Left forelimb (tissue), 1 donor: Measurements from ENCODE around the gene CPN1.

Source experiments
- DNase-seq: peaks from one replicate; pipeline ENCODE4 v3.0.0-alpha.2; 2018; ENCODE audit warnings: low spot score

Gene CPN1

DNA sequence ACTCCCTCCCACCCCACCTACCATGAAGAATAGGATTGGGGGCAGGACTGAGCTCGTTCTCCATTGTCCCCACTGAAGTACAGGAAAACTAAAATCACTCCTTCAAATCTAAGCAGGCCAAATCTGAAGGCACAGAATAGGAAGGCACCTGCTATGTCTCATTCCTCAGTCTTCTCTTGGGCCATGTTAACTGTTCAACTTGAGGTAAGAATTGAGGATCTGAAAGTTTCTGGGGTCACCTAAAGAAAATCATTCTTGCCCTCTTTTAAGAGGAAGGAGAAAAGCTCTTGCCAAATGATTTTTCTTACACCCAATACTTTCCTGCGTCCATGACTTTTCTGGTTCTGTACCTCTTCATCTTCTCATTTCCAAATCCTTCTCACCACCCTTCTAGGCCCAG lies 4.9 kb downstream of the CPN1 start:
- no peak for DNase-seq

DNA sequence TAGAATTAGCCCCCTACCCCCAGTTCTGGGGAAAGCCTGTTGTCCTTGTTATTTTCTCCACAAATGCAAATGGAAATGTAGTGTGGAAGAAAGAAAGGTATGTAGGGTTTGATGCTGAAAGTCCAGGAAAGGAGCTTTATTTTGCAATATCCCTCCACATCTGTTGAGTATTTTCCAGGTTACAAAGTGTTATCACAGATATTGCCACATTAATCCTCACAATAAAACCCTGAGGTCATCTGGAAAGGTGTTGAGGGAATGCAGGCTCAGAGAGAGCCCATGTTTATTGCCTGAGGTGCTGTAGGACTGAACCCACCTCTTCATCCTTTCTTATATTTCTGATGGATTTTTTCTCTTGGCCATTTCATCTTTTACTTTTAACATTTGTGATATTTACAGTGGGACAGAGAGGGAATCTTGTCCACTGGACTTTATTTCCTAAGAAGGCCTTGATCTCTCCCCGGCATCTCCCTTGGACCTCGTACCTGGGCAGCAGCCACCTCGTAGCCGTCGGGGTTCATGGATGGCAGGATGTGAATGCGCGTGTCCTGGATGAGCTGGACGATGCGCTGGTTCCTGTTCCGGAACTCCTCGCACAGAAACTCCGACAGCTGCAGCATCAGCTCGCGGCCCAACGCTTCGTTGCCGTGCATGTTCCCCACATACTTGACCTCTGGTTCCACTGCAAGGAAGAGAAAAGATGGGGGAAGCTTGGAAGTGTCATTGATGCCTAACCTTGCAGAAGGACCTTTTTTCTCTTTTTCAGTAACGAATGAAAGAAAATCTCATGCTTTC lies 6.0 kb downstream of the CPN1 start:
- no peak for DNase-seq

DNA sequence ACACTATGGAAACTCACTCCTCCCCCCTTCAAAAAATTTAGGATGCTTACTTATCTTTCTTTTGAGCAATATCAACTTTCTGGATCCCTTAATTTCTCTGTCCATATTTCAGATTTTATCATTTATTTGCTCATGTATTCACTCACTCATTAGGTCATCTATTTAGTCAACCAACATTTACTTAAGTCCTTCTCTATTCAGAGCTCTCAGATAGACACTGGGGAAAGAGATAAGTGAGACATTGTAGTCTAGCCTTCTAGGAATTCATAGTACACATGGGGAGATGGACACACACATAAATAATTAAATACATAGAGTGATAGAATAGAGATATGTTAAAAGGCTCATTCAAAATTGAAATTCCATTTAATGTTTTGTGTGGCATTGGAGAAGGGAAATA lies 9.2 kb downstream of the CPN1 start:
- DNase-seq: no peak

DNA sequence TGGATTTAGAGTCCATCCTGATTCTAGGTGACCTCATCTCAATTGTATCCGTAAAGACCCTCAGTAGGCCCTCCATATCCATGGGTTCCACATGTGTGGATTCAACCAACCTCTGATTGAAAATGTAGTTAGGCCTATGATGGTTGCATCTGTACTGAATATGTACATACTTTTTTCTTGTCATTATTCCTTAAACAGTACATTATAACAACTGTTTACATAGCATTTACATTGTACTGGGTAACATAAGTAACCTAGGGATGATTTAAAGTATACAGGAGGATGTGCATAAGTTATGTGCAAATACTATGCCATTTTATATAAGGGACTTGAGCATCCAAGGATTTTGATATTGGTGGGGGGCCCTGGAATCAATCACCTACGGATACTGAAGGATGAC lies 10.1 kb downstream of the CPN1 start:
- DNase-seq: no peak

DNA sequence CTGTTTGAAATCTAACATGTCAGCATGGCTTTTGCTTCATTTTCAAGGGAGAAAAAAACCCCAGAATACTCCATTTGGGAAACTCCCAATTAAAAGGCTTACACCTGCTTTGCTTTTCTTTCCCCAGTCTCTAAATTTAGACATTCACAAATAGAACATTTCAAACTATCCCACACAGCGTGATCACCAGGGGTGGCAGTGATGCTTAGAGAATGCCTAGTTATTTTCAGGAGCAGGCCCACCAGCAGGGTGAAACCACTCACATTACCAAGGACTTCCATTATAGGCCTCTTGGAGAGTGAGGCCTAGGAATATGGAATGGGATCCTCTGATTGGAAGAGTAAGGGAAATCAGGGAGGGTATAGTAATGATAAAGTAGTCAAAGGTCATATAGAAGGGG lies 14.2 kb downstream of the CPN1 start:
- no peak for DNase-seq

DNA sequence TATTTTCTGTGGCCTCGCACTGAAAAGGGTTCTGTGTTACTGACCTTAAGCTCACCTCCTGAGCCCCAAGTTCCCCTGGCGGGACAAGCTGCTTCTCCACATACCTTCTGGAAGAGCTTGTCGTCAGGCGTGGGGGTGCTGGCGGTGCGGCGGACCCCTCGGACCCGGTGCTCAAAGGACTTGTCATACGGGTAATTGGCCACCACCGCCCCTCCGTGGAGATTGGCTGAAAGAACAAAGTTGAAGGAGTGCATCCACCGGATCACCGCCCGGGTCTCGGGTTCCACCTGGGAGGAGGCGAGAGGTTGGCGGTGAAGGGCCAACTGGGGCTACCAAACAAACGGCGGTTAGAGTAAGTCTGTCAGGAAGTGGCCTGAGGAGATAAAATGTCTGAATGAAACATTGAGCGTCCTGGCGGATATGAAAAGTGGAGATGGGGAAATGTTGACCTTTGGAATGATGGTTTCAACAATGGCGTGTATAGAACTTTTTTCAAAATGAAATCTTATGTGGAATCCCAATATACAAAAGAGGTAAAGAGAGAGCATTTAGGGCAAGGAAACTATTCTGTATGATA lies 16.5 kb downstream of the CPN1 start:
- DNase-seq: no peak

DNA sequence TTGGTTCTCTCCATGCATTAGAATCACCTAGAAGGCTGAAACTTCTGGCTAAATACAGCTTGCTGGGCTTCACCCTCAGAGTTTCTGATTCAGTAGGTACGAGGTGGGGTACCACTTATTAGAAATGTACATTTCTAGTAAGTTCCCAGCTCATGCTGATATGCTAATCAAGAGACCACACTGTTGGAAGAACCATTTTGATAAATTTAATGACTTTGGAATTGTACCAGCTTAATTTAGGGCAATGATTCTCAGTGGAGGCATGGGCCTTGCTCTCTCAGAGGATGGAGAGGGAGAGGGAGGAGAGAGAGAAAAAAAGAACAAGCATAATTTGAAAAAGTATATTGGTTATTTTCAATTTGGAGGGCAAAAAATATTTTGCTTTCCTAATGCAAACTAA lies 20.3 kb downstream of the CPN1 start:
- DNase-seq: no peak

DNA sequence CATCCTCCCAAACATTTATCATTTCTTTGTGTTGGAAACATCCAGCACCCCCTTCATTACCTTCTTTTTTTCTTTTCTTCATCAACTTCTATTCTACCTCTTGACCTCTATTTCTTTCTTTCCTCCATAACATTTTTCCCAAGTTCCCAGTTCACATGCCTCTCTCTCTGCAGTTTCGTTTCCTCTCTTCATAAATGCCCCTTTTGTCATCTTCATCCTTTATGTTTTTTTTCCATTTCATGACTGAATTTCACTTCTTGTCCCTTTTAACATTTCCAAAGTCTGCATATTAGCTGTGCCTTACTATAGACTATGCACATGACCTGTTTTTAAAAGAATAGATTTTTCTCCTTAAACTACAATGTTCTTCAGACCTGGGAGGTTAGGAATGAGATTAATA lies 23.7 kb downstream of the CPN1 start:
- no peak for DNase-seq

DNA sequence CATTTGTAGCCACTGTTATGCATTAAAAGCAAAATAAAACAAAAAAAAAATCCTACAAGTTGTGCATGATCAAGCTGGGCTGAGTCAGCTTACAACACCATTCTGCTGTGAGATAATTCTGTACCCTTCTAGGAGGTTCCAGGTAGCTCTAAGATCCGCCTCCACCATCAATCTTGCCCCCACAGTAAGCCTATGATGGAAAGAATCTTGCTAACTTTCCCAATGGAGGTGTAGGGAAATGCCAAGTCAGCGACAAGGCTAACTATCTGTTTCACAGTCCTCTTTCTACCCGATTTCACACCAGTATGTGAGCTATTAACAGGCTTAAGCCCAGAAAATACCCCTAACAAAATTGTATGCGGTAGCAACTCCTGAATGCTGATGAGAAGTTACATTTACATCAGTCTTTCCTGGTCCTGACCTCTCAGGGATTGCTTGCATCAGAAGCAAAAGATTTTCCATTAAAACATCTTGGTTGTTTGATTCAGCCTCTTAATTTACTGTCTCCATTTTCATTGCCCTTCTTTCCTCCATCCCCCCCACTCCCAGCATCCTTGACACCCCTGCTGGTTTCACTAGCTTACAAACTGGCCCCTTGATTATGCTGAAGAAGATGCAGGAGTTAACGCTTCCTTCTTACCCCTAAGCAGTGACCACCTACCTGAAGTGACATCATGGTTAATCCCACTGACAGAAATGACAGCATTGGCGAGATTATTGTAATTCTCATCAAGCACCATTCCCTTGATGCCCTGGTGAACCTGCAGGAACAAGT lies 27.8 kb downstream of the CPN1 start:
- DNase-seq: no peak

DNA sequence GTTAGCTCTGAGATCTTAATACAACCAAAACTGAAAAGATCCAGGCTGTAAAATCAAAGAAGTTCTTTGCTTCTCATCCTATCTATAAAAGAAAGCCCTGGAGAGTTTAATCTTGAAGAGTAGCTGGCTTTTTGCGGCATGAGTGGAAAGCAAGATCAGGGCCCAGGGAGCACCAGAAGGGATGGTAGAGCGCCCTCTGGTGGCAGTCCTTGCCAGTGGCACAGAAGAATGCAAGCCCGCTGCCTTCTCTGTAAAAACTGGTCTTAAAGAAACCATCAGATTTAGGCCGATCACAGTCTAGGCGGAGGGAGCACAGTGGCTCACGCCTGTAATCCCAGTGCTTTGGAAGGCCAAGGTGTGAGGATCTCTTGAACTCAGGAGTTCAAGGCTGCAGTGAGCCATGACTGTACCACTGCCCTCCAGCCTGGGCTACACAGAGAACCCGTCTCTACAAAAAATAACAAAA lies 35.6 kb downstream of the CPN1 start:
- peak; percentile 88 for DNase-seq

DNA sequence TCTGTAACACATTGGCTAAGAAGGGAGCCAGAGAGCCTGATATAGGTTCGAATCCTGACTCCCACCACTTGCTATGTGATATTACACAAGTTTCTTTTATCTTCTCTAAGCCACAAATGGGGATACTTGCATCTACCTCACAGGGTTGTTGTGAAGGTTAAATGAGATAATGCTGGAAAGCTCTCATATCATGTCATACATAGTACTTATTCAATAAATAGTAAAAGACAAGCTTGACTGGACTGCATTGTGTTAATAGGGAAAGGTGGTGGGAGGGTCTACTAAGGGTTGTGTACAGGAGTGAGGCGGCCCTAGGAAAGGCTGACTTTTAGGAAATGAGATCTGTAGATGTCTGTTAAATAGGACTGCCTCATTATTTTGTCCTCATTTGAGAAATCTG lies 36.1 kb downstream of the CPN1 start:
- DNase-seq: no peak

DNA sequence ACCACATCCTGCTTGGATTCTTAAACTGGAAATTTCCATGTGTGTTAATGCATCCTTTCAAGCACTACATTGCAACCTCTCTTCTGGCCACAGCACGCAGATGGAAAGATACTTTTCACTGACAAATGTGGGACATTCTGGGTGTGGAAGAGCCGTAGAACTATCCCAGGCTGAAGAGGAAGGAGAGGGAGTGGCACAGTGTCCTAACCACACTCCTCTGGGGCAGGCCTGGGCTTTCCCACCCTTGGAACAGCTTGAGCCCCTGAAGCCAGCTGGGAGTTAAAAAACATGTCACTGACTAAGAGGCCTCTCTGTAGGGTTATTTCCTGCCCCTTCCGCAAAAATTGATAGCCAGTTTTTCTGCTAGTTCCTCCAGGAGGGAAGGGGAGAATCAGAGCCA lies 37.9 kb downstream of the CPN1 start:
- no peak for DNase-seq

DNA sequence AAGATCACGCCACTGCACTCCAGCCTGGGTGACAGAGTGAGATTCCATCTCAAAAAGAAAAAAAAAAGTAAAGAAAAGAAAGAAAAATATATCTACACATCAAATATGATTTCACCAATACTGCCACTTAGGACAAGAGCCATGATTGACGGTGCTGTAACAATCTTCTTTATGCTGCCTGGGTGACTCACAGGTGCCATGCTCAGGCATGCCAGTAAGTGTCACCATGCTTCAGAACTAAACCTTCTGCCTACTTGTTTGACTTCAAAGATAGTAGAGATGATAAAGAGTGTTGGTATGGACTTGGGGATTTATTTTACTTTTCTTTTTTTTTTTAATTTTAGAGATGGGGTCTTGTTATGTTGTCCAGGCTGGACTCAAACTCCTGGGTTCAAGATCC lies 38.3 kb downstream of the CPN1 start:
- DNase-seq: no peak

DNA sequence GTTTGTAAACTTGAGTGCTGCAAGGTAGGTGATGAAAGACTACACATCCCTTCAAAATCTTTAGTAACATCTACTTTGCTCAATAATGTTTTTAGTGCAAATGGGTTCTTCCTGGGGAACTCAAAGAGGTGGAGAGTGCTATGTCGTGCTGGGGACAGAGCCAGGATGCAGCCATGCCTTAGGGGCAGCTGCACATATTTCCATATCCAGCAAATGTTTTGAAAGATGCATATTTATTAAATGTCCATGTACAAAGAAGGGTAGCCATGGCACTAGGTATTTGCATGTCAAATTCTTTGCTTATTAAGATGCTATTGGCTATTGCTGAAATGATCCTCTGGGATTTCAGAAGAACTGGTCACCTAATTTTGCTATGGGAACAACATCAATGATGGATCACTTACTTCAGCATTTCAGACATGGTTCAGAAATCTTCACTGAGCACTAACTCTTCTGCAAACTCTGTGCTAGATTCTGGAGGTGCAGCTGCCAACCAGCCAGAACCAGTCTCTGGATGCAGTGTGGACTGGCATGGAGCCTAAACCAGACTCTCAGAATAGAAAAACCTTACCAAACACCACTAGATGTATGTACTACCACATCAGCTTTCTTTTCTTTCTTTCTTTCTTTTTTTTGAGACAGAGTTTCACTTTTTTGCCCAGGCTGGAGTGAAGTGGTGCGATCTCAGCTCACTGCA lies 40.2 kb downstream of the CPN1 start:
- no peak for DNase-seq

DNA sequence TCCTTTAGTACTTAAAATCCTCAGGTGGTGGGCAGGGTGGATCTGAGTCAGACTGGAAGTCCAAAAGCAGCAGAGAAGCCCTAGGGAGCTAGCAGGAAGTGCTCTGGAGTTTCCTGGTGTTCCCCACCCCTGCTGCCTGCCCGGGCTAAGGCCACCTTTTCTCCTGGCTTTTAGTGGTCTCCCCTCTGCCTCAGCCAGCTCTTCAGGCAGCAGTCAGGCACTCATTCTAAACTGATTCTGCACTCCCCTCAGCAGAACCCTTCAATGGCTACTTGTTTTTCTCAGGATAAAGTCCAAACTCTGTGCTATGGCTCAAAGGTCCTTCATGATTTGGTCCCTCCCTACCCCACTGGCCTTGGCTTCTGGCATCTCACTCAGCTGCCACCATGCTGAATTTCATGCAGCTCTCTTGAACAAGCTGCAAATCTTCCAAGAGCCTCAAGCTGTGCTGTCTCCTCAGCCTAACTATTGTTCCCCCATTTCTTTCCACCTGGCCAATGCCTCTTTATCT lies 43.1 kb downstream of the CPN1 start:
- DNase-seq: no peak

DNA sequence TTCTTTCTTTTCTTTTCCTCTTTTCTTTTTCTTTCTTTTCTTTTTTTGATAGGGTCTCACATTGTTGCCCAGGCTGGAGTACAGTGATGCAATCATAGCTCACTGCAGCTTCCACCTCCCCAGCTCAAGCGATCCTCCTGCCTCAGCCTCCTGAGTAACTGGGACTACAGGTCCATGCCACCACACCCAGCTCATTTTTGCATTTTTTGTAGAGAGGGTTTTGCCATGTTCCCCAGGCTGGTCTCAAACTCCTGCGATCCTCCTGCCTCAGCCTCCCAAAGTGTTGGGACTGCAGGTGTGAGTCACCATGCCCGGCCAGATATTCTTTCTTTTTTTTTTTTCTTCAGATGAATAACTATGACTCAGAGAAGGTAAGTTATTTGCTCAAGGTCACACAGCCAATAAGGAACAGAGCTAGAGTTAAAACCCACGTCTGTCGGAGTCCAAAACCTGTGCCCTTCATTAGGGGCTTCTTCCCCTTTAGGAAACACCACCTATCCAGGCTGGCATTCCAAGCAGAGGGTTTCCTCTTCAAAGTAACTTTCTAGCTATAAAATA lies 43.8 kb downstream of the CPN1 start:
- DNase-seq: no peak

DNA sequence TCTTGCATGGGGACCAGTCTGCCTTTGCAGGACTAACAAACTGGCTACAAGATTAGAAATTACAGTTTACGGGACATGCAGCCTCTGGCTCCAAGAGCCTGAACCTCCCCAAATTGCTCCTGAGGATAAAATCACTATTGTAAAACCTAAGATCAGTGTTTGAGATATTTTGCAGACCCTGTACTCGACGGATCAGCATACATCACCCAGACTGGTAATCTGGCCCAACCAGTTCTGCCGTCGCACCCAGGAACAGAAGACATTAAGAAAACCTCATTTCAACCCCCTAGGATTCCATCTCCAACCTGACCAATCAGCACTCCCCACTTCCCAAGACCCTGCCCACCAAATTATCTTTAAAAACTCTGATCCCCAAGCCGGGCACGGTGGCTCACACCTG lies 44.8 kb downstream of the CPN1 start:
- no peak for DNase-seq

DNA sequence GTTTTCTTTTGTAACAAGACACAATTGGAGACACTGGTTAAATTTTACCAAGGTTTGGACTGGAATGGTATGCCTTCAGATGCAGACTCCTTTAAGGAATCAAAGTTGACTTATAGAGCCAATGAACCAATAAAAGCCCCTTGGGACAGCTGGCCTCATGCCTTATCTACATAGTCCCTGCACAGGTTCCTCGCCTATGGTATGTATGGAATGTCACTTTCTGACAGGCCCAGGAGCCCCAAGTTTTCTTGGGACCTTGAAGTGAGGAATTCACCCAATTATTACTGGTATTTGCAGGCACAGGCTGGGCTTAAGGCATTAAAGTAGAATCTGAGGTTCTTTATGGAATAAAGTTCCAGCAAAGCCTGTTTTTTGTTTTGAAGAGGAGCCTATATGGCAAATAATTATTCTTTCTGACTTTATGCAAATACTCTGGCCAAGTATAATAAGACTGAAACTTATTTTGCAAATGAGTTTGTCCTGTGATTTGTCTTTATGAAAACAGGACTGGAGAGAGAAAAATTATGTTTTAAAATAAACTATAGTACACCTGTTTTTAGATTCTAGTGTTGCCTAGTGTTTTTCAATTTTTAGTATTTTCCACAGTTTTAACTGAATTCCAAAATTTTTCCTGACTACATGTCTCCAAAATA lies 47.8 kb downstream of the CPN1 start:
- DNase-seq: no peak

DNA sequence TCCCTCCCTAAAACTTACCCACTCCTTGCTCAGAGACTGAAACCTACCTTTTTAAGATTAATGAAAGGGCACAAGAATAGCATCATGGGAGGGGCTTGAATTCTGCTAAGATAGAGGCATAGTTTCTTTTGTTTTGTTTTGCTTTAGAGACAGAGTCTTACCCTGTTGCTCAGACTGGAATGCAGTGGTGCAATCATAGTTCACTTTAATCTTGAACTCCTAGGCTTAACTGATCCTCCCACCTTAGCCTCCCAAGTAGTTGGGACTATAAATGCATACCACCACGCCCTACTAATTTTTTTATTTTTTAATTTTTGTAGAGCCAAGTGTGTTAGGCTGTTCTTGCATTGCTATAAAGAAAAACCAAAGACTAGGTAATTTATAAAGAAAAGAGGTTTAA lies 54.3 kb downstream of the CPN1 start:
- DNase-seq: no peak

DNA sequence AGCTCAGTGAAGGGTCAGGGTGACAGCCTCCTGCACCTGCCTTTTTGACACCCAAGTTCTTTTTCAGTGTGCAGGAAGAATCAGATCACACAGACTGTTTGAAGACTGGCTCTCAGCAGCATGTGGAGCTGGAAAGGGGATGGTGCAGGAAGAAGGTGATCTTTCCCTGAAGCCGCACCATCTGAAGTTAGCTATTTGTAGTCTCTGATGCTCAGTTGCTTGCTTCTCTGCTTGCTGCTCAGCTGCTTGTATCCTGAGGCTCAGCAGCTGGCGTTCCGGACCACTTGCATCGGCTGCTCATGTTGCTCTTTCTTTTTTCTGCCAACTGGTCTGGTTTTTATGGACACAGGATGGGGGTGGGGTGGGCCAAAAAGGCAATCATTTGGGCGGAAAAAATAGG lies 56.1 kb downstream of the CPN1 start:
- no peak for DNase-seq

DNA sequence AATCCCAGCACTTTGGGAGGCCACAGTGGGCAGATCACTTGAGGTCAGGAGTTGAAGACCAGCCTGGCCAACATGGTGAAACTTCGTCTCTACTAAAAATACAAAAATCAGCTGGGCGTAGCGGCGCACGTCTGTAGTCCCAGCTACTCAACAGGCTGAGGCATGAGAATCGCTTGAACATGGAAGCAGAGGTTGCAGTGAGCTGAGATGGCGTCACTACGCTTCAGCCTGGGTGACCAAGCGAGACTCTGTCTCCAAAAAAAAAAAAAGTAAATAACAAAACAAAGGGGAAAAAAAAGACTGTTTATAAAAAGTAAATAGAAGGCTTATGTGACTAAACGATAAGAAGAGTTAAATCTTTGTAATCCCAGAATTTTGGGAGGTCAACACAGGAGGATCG lies 56.9 kb downstream of the CPN1 start:
- DNase-seq: no peak

DNA sequence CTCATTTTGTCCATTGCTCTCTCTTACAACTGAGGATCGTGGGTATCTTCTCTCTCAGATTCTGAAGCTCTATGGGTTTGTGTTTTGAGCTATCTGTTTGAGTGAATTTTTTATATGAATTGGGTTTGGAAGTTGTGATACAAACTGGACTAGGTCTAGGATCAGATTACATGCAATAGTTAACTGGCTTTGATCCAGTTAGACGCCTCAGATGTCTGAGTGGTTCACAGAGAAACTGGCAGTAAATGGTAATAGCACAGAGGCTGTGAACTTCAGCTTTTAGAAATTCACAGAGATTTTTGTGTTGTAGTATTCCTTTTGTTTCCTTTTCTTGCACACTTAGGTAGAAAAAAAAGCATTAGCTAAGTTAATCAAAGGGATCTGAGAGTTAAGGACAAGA lies 59.3 kb downstream of the CPN1 start:
- no peak for DNase-seq
